Suprapubic skin (tissue), 4 donors: ENCODE results near the gene NKAIN2. TPM values are rescaled to one million over a fixed set of nuclear protein-coding genes. Genes with fewer than 3 reads are reported as not detected.

Experiments used
- DNase-seq, 2 donors: peaks; one replicate each; pipeline ENCODE4 v3.0.0-alpha.2; 2019; ENCODE audit warnings: low spot score in 2 of 2
- H3K27ac ChIP-seq: fragments of 200-600 bp; sonication (generic); one replicate; pipeline ENCODE4 v1.5.1; 2019
- H3K27me3 ChIP-seq: fragments of 200-600 bp; sonication (generic); one replicate; pipeline ENCODE4 v1.5.1; 2019
- H3K36me3 ChIP-seq: fragments of 200-600 bp; sonication (generic); one replicate; pipeline ENCODE4 v1.5.1; 2019
- H3K4me1 ChIP-seq: fragments of 200-600 bp; sonication (generic); one replicate; pipeline ENCODE4 v1.5.1; 2019
- H3K4me3 ChIP-seq: fragments of 200-600 bp; sonication (generic); one replicate; pipeline ENCODE4 v1.5.1; 2019; ENCODE audit warnings: mild to moderate bottlenecking
- H3K9me3 ChIP-seq: fragments of 200-600 bp; sonication (generic); one replicate; pipeline ENCODE4 v1.5.1; 2019
- EP300 ChIP-seq: sonication (generic); formaldehyde crosslinking; IDR thresholded peaks from one replicate; pipeline ENCODE4 v1.6.1; 2017; ENCODE audit warnings: antibody characterized with exemption
- POLR2A ChIP-seq, 2 donors: fragments of 450-650 bp; IDR thresholded peaks; one replicate each; pipeline ENCODE4 v1.6.1; 2017; ENCODE audit warnings: antibody characterized with exemption in 2 of 2, mild to moderate bottlenecking in 2 of 2, moderate library complexity in 2 of 2
- POLR2AphosphoS5 ChIP-seq, 3 donors: sonication (generic); formaldehyde crosslinking; IDR thresholded peaks; one replicate each; pipeline ENCODE4 v1.6.1; 2017; ENCODE audit warnings: antibody characterized with exemption in 3 of 3
- WGBS: methylation state at CpG from one replicate; pipeline ENCODE4 v1.1.5; 2018; 5-methylcytosine and 5-hydroxymethylcytosine counted together
- total RNA-seq, 4 donors: library from RNA; depleted of rRNA; stranded (reverse); fragments of >200 nt; gene quantifications; one replicate each; pipeline ENCODE4 v1.1.0, GENCODE V29; 2016
- TF ChIP-seq, protein P1 (sequence below), 2 donors: fragments of 200-600 bp in 1 of 2; fragments of 450-650 bp in 1 of 2; sonication (generic) in 1 of 2; IDR thresholded peaks; one replicate each; pipeline ENCODE4 v1.5.1; 2016 to 2019; ENCODE audit warnings: antibody characterized with exemption in 2 of 2, mild to moderate bottlenecking in 1 of 2, moderate library complexity in 1 of 2

Gene NKAIN2
- total RNA-seq, 4 donors from 2014 or later, result 0.40 TPM; not detected in 3

DNA sequence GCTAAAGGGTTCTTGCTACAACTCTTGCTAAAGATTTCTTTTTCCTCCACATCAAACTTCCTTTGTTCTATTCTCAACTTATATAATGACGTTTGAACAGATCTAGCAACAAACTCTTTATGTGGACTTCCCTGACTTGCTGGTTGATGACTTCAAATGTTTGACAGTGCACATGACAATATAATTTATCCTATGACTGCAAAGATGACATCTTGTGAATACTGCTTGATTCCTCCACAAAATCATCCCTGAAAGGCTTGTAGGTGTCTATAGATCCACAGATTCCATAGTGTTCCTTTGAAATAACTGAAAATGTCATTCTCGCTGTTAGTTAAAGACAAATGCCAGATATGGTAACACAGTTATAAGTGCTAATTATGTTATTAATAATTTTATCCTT is 478.9 kb downstream of the NKAIN2 start:
- no peak for DNase-seq
- Histone ChIP-seq H3K4me1 (no peaks in the 10 kb centered on the region), H3K4me3 (no peak overlapping the region), H3K36me3 (no peaks in the 10 kb centered on the region), H3K9me3 (no peaks in the 10 kb centered on the region), H3K27ac (no peak overlapping the region), H3K27me3 (no peaks in the 10 kb centered on the region)
- WGBS, result 85% methylated on average over 2 of the region's 2 CpGs
- no peak for TF ChIP-seq POLR2AphosphoS5 (IDR thresholded peaks at IDR 0.05)
- TF ChIP-seq, protein P1, sequence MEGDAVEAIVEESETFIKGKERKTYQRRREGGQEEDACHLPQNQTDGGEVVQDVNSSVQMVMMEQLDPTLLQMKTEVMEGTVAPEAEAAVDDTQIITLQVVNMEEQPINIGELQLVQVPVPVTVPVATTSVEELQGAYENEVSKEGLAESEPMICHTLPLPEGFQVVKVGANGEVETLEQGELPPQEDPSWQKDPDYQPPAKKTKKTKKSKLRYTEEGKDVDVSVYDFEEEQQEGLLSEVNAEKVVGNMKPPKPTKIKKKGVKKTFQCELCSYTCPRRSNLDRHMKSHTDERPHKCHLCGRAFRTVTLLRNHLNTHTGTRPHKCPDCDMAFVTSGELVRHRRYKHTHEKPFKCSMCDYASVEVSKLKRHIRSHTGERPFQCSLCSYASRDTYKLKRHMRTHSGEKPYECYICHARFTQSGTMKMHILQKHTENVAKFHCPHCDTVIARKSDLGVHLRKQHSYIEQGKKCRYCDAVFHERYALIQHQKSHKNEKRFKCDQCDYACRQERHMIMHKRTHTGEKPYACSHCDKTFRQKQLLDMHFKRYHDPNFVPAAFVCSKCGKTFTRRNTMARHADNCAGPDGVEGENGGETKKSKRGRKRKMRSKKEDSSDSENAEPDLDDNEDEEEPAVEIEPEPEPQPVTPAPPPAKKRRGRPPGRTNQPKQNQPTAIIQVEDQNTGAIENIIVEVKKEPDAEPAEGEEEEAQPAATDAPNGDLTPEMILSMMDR (IDR thresholded peaks at IDR 0.05), result no peak
- TF ChIP-seq EP300, result no peak
- TF ChIP-seq POLR2A (IDR thresholded peaks at IDR 0.05), result no peak

DNA sequence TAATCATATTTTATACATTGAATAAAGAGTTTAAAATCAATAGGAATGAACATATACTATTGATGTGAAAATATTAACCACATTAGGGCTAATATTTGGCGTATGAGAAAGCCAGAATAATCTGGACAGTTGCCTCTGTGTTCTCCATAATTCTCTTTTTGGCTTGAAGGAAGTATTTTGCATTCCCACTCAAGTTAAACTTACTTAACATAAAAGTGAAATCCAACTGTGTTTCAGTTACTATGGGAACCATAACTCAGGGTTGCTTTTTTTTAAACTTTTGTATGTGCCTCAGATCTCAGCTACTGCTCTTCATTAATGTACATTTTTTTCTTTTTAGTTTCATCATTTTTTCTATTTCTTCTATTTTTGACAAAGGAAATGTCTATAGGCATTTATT is 479.8 kb downstream of the NKAIN2 start:
- DNase-seq, result no peak
- WGBS, result 61% methylated on average over 1 of the region's 1 CpG
- TF ChIP-seq EP300, result no peak
- TF ChIP-seq, protein P1 (IDR thresholded peaks at IDR 0.05), result no peak
- no peak for TF ChIP-seq POLR2A (IDR thresholded peaks at IDR 0.05)

DNA sequence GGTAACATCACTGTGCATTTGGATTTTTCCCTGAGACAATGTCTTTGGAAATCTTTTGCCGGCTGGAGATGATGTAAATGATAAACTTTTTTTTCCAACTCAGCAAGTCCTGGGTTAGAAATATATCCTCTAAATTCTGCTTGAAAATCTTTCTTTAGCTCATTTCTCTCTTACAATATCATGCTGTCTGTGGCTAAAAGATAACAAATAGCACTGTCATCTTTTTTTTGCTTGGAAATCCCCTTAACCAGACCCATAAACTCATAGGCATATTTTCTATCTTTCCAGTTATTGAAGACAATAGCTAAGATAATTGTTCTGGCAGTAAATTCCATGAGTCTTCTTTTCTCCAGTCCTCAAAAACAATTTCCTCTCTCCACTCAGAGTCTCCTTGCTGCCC is 481.5 kb downstream of the NKAIN2 start:
- no peak overlapping the region for H3K27ac ChIP-seq
- H3K27me3 ChIP-seq, result no peaks in the 10 kb centered on the region
- H3K4me3 ChIP-seq, result no peak overlapping the region
- H3K9me3 ChIP-seq, result no peaks in the 10 kb centered on the region
- no peaks in the 10 kb centered on the region for H3K4me1 ChIP-seq
- no peaks in the 10 kb centered on the region for H3K36me3 ChIP-seq
- TF ChIP-seq, protein P1 (IDR thresholded peaks at IDR 0.05), result no peak
- no peak for TF ChIP-seq POLR2AphosphoS5 (IDR thresholded peaks at IDR 0.05)
- TF ChIP-seq EP300, result no peak
- TF ChIP-seq POLR2A (IDR thresholded peaks at IDR 0.05), result no peak
- 68% methylated on average over 1 of the region's 1 CpG for WGBS
- no peak for DNase-seq

More for the DNA sequence above, 479.8 kb downstream of the NKAIN2 start:
- Histone ChIP-seq H3K36me3 (no peaks in the 10 kb centered on the region), H3K4me1 (no peaks in the 10 kb centered on the region), H3K27ac (no peak overlapping the region), H3K9me3 (no peaks in the 10 kb centered on the region), H3K4me3 (no peak overlapping the region), H3K27me3 (no peaks in the 10 kb centered on the region)

DNA sequence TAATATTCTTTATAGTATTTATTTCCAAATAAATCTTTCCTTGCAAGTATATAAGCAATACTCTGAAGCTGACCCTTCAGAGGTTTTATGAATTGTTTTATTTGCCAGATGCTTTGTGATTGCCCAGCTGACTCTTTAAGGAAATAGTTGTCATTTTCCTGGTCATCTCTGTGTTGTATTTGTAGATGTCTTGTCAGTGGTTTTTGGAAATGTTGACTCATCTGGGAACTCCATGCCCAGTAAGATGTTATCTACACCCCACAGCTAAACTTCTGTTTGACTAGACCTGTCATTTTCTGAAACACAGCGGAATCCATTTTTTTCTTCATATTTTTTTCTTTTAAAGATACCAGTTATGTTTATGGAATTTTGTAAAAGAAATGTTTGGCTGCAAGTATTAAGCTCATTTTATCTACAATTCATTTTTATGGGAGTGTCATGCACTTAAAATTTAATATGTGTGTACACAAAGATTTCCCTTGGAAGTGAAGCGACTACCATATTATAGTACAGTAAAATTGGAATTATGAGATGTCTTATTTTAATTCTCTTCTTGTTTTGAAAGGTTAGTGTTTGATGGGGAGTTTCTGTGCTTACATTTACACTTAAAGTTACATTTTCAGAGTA is 491.0 kb downstream of the NKAIN2 start:
- no peak overlapping the region for H3K4me3 ChIP-seq
- no peaks in the 10 kb centered on the region for H3K9me3 ChIP-seq
- DNase-seq, result no peak
- H3K27ac ChIP-seq, result no peak overlapping the region
- H3K27me3 ChIP-seq, result no peaks in the 10 kb centered on the region
- H3K4me1 ChIP-seq, result no peaks in the 10 kb centered on the region
- TF ChIP-seq POLR2A (IDR thresholded peaks at IDR 0.05) (no peak), POLR2AphosphoS5 (IDR thresholded peaks at IDR 0.05) (no peak), EP300 (no peak)
- TF ChIP-seq, protein P1 (IDR thresholded peaks at IDR 0.05), result no peak
- WGBS, result 81% methylated on average over 2 of the region's 2 CpGs
- H3K36me3 ChIP-seq, result no peaks in the 10 kb centered on the region

DNA sequence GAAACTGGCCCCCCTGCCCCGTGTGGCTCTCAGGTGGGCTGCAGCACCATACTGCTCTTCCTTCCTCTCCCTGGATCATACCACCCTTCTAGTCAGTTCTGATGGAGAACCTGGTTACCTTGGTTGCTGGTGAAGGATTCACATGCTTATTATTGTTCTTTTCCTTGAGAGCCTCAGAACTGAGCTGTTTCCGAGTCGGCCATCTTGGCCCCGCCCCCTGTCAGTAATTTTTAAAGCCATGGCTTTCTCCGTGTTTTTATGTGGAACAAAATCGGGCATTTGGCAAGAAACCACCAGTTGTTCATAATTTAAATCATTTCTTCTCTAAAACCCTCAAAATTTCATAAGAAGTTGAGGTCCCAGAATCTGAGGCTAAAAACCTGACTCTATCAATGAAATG is 493.8 kb downstream of the NKAIN2 start:
- no peaks in the 10 kb centered on the region for H3K9me3 ChIP-seq
- H3K36me3 ChIP-seq, result no peaks in the 10 kb centered on the region
- no peak overlapping the region for H3K27ac ChIP-seq
- WGBS, result 82% methylated on average over 6 of the region's 6 CpGs
- H3K4me1 ChIP-seq, result no peaks in the 10 kb centered on the region
- no peaks in the 10 kb centered on the region for H3K27me3 ChIP-seq
- no peak for DNase-seq
- TF ChIP-seq, protein P1 (IDR thresholded peaks at IDR 0.05), result no peak
- TF ChIP-seq POLR2A (IDR thresholded peaks at IDR 0.05) (no peak), EP300 (no peak), POLR2AphosphoS5 (IDR thresholded peaks at IDR 0.05) (no peak)
- H3K4me3 ChIP-seq, result no peak overlapping the region
